SK-N-SH treated with all-trans-retinoic acid at 6 μM for 48 hours (cell line): ENCODE data around the gene TRMO.

Source experiments
- GLIS3 ChIP-seq: fragments of 250-450 bp; sonication (Bioruptor Pico); IDR thresholded peaks from 2 replicates; pipeline ENCODE4 v1.5.0; 2020; ENCODE audit warnings: mild to moderate bottlenecking, moderate library complexity
- ISL1 ChIP-seq: fragments of 250-450 bp; sonication (Bioruptor Pico); IDR thresholded peaks from 2 replicates; pipeline ENCODE4 v2.1.2; 2022; ENCODE audit warnings: mild to moderate bottlenecking, moderate library complexity
- PATZ1 ChIP-seq: fragments of 250-450 bp; sonication (Bioruptor Pico); IDR thresholded peaks from 2 replicates; pipeline ENCODE4 v1.8.0; 2020; ENCODE audit warnings: mild to moderate bottlenecking, moderate library complexity, borderline replicate concordance
- POU6F1 ChIP-seq: fragments of 250-450 bp; sonication (Bioruptor Pico); IDR thresholded peaks from 2 replicates; pipeline ENCODE4 v1.8.0; 2021; ENCODE audit warnings: low read depth, mild to moderate bottlenecking, moderate library complexity, borderline replicate concordance
- PPARA ChIP-seq: fragments of 250-450 bp; sonication (Bioruptor Pico); IDR thresholded peaks from 2 replicates; pipeline ENCODE4 v1.5.0; 2020; ENCODE audit warnings: mild to moderate bottlenecking, borderline replicate concordance
- RARB ChIP-seq: fragments of 250-450 bp; sonication (Bioruptor Pico); IDR thresholded peaks from 2 replicates; pipeline ENCODE4 v1.8.0; 2021; ENCODE audit warnings: mild to moderate bottlenecking, moderate library complexity
- TOX ChIP-seq: fragments of 250-450 bp; sonication (Bioruptor Pico); IDR thresholded peaks from 2 replicates; pipeline ENCODE4 v1.8.0; 2021; ENCODE audit warnings: mild to moderate bottlenecking, moderate library complexity, borderline replicate concordance
- ZC3H10 ChIP-seq: fragments of 250-450 bp; sonication (Bioruptor Pico); IDR thresholded peaks from 2 replicates; pipeline ENCODE4 v1.5.1; 2021; ENCODE audit warnings: mild to moderate bottlenecking, moderate library complexity
- ZFP3 ChIP-seq: fragments of 250-450 bp; sonication (Bioruptor Pico); IDR thresholded peaks from 2 replicates; pipeline ENCODE4 v1.5.0; 2020; ENCODE audit warnings: mild to moderate bottlenecking, moderate library complexity
- ZFP30 ChIP-seq: fragments of 450-650 bp; formaldehyde crosslinking; IDR thresholded peaks from 2 replicates; pipeline ENCODE4 v1.5.0; 2022; ENCODE audit warnings: mild to moderate bottlenecking, moderate library complexity
- TF ChIP-seq, protein P1 (sequence below): fragments of 250-450 bp; sonication (Bioruptor Pico); IDR thresholded peaks from 2 replicates; pipeline ENCODE4 v1.5.1; 2020; ENCODE audit warnings: low read depth, mild to moderate bottlenecking, moderate library complexity

DNA sequence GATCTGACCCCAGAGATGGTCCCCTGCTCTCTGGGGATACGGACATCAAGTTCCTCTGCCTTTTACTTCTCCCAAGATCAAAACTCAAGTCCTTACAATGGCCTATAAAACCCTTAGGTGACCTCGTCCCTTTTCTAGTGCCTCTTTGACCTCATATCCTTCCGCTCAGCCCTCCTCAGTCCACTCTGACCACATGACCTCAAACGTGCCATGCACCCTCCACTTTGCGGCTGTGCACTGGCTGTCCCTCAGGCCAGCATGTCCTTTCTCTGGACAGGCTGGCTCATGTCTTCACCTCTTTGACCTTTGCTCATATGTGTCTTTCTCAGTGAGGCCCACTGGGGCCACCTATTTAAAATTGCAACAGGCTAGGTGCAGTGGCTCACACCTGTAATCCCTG lies 14.7 kb downstream of the TRMO start:
- TF ChIP-seq, protein P1, sequence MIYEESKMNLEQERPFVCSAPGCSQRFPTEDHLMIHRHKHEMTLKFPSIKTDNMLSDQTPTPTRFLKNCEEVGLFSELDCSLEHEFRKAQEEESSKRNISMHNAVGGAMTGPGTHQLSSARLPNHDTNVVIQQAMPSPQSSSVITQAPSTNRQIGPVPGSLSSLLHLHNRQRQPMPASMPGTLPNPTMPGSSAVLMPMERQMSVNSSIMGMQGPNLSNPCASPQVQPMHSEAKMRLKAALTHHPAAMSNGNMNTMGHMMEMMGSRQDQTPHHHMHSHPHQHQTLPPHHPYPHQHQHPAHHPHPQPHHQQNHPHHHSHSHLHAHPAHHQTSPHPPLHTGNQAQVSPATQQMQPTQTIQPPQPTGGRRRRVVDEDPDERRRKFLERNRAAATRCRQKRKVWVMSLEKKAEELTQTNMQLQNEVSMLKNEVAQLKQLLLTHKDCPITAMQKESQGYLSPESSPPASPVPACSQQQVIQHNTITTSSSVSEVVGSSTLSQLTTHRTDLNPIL (CRISPR knock-in tag) = no peak
- TF ChIP-seq GLIS3 (no peak), POU6F1 (CRISPR knock-in tag) (no peak), PPARA (no peak), ZFP3 (CRISPR knock-in tag) (no peak), TOX (no peak), RARB (no peak), ZC3H10 (CRISPR knock-in tag) (no peak), PATZ1 (CRISPR knock-in tag) (no peak), ZFP30 (CRISPR knock-in tag) (no peak), ISL1 (CRISPR knock-in tag) (no peak)
